Measurements from ENCODE around the gene BABAM1. TPM values are rescaled to one million over a fixed set of nuclear protein-coding genes. Genes with fewer than 3 reads are reported as not detected.
A peak's percentile ranks its signal among the peaks of the same experiment; 100 is the strongest.

BABAM1 gene
- 10 to 100 TPM; 80.0 to 81.6 TPM for total RNA-seq

- intact Hi-C loops (cut with DNase I) = loop anchor here (2.0 kb wide), 1 partner anchor 20 kb away; no protein-coding TSS in a partner anchor
- H3K4me1 ChIP-seq (replicated peaks) = no peaks in the 10 kb centered on the region
- TF ChIP-seq POLR2AphosphoS5 (IDR thresholded peaks at IDR 0.05) (peak; percentile 99), POLR2A (IDR thresholded peaks at IDR 0.05) (peak; percentile 16), CTCF (IDR thresholded peaks at IDR 0.05) (peak in 1 of 4 experiments; percentile 8)
Observed at GRCh38 chr19:17266975-17267788, at the start of gene BABAM1. Gene BABAM1, plus strand, starts transcription at chr19:17267443. Its CDS starts 1,364 bp downstream, at chr19:17268807.

GRCh38 chr19:17219286-17219685, 48.0 kb upstream of the BABAM1 start:
- no peaks in the 10 kb centered on the region for H3K27me3 ChIP-seq (replicated peaks; ENCODE audit: insufficient read depth)
- no peak for DNase-seq (ENCODE audit: low spot score)
- TF ChIP-seq POLR2A (IDR thresholded peaks at IDR 0.05) (no peak), POLR2AphosphoS5 (IDR thresholded peaks at IDR 0.05) (no peak), CTCF (IDR thresholded peaks at IDR 0.05) (no peak)
- WGBS = 100% methylated on average over 7 of the region's 8 CpGs
- H3K36me3 ChIP-seq = peaks cover 0 to 4% of the 10 kb centered on the region in 2 donors
- no peak overlapping the region for H3K4me3 ChIP-seq
- intact Hi-C loops (cut with DNase I) = no loop called here
- H3K4me1 ChIP-seq (replicated peaks) = no peaks in the 10 kb centered on the region
- H3K9me3 ChIP-seq = no peaks in the 10 kb centered on the region
- H3K27ac ChIP-seq = no peak overlapping the region

More at GRCh38 chr19:17266975-17267788, at the start of gene BABAM1:
- Histone ChIP-seq H3K27ac (peak within 1 kb of the TSS; percentile 66 to 70), H3K4me3 (peak within 1 kb of the TSS; percentile 64 to 81), H3K27me3 (replicated peaks; ENCODE audit: insufficient read depth) (no peaks in the 10 kb centered on the region), H3K9me3 (no peaks in the 10 kb centered on the region), H3K36me3 (no peaks in the 10 kb centered on the region)
- WGBS = under 1% methylated on average over 27 of the region's 27 CpGs
- peak; percentile 98 for DNase-seq (ENCODE audit: low spot score)

- no peak for TF ChIP-seq POLR2A (IDR thresholded peaks at IDR 0.05)
- TF ChIP-seq POLR2AphosphoS5 (IDR thresholded peaks at IDR 0.05) = no peak
- no peak for TF ChIP-seq CTCF (IDR thresholded peaks at IDR 0.05)
- intact Hi-C loops (cut with DNase I) = no loop called here
Observed at GRCh38 chr19:17220207-17220758, 47.0 kb upstream of the BABAM1 start.

GRCh38 chr19:17225053-17225452, 42.2 kb upstream of the BABAM1 start:
- intact Hi-C loops (cut with DNase I) = no loop called here
- no peak overlapping the region for H3K4me3 ChIP-seq
- no peaks in the 10 kb centered on the region for H3K9me3 ChIP-seq
- no peak for DNase-seq (ENCODE audit: low spot score)
- peaks cover 3% of the 10 kb centered on the region for H3K4me1 ChIP-seq (replicated peaks)
- no peak overlapping the region for H3K27ac ChIP-seq
- no peaks in the 10 kb centered on the region for H3K36me3 ChIP-seq
- TF ChIP-seq POLR2AphosphoS5 (IDR thresholded peaks at IDR 0.05) = no peak
- TF ChIP-seq POLR2A (IDR thresholded peaks at IDR 0.05) = no peak
- no peak for TF ChIP-seq CTCF (IDR thresholded peaks at IDR 0.05)
- no peaks in the 10 kb centered on the region for H3K27me3 ChIP-seq (replicated peaks; ENCODE audit: insufficient read depth)
- WGBS = 84% methylated on average over 10 of the region's 10 CpGs

More at GRCh38 chr19:17220207-17220758, 47.0 kb upstream of the BABAM1 start:
- DNase-seq (ENCODE audit: low spot score) = no peak
- WGBS = 52% methylated on average over 14 of the region's 14 CpGs
- no peak overlapping the region for H3K27ac ChIP-seq
- H3K27me3 ChIP-seq (replicated peaks; ENCODE audit: insufficient read depth) = no peaks in the 10 kb centered on the region
- peaks cover 0 to 4% of the 10 kb centered on the region in 2 donors for H3K36me3 ChIP-seq
- no peaks in the 10 kb centered on the region for H3K9me3 ChIP-seq
- H3K4me1 ChIP-seq (replicated peaks) = no peaks in the 10 kb centered on the region
- H3K4me3 ChIP-seq = no peak overlapping the region

All from prostate gland (tissue), 2 donors.